GM19463 (cell line): Measurements from ENCODE around the gene RNF4.
"Not testable (repeated sequence)": the region's sequence is repeated elsewhere in the genome, so short reads cannot be mapped to it uniquely, and the experiment has no call there.

ENCODE experiments used
- ATAC-seq: cut with Tn5 transposase; IDR thresholded peaks from one replicate; pipeline ENCODE4 v1.9.1; 2021; ENCODE audit warnings: mild to moderate bottlenecking, moderate library complexity; ENCODE audit not compliant: unreplicated experiment

The RNF4 gene

DNA sequence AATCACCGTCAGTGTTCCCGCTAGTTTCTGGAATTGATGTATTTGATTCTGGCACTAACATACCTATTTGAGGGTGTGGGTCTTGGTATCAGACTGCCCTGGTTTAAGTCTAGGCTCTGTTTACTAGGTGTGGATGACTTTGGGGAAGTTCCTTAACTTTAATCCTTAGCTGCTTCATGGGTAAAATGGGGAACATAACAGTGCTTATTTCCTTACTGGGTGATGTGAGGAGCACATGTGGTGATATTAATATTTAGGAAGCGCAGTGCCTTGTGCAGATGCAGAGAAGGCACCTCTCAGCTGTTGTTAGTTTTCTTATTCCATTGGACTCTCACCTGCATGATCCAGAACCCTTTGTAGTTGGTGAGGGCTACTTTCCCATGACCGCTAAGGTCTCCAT lies 17.1 kb downstream of the RNF4 start:
- no peak for ATAC-seq

DNA sequence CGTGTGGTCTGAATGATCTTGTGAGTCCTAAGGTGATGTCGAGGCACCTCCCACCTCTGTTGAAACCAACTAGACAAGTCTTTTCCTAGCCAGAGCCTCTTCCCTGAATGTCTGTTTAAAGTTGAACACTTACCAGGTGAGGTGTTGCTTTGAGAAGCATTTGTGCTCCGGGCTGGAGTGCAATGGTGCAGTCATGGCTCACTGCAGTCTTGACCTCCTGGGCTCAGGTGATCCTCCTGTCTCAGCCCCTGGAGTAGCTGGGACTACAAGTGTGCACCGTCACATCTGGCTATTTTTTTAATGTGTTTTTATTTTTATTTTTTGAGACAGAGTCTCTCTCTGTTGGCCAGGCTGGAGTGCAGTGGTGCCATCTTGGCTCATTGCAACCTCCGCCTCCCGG lies 18.1 kb downstream of the RNF4 start:
- ATAC-seq, result no peak

DNA sequence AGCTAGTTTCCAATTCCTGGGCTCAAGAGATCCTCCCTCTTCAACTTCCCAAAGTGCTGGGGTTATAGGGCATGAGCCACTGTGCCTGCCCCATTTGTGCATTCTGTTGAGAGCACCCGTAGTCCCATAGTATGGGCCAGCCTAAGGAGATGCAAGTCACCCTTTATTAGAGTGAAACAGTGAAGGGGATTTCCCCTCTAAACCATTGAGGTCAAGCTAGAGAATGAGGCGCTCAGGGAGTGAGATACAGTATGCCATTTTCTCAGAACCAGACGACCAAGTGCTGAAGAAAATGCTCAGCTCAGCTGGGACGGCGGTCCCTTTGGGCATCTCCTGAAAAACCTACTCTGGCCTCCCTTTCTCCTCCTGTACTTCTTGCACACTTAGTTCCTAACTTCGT lies 18.7 kb downstream of the RNF4 start:
- peak; percentile 70 for ATAC-seq

DNA sequence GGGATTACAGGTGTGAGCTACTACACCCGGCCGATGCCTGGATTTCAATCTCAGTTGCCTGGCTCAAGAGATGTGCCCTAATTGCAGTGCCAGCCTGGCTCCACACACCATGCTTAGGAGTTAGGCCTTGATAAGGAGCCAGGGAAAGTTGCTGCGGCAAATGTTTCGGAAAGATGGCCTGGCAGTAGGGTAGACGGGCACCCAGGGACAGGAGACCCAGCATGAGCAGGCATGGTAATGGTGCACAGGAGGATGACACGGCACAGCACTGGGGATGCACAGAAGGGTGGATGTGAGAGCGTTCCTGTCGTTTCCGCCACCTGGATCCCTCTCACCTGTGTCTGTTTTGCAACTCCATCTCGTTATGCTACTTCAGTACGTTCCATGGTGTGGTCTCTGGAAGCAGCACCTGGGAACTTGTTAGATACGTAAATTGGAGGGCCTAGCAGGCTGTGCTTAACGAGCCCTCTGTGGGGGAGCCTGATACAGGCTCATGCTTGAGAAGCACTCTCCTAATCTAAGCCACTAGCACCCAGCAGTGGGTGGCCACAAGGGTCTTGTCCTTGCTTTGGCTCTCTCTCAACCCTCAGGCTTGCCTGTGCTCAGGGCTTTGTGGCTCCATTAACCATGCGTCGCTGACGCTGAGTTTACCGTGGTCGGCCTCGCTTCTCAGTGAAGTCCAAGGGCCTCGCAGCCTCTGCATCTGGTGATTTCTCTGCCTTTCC lies 20.3 kb downstream of the RNF4 start:
- ATAC-seq, result no peak

DNA sequence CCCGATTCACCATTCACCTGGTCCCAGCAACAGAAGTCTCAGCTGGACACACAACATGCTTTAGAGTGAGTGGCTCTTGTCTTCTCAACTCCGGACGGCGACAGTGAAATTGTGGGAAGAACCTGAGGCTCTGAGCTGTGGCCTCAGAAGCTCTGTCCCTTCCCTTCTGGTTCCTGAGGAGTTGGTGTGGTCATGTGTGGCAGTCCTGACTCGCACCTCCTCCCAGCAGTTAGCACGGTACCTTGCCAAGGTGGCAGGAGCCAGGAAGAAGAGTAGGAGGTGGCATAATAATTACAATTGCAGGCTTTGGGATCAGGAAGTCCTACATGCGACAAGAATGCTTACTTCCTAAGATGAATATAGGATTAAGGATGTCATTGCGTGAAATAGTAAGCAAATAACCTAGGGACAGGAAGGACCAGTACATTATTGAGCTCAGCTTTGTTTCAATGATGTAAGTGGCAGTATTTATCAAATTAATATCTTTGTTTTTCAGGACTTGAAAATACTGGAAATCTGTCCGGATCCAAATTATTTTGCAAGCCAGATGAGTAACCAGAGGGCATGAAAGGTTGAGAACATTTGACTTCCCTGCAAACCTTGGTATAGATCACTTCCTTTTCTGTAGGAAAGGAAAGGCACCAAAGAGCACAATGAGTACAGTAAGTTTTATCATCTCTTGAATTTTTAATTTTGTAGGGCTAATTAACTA lies 21.1 kb downstream of the RNF4 start:
- no peak for ATAC-seq

DNA sequence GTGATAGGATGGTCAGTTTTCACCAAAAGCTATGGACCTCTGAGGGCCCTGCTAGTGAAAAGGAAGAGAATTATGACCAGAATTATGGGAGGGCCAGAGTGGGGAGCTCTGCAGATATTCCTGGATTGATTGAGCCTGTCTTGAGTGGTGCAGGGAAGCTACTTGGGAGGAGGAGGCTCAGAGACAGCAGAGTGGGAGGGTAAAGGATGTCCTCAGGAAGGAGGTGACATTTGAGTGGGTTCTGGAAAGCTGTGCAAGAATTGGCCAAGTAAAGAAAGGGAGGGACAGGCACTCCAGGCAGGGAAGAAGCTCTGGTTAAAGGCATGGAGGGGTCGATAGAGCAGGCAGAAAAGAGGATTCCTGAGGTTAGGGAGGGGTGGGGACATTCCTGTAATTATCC lies 24.1 kb downstream of the RNF4 start:
- no peak for ATAC-seq

DNA sequence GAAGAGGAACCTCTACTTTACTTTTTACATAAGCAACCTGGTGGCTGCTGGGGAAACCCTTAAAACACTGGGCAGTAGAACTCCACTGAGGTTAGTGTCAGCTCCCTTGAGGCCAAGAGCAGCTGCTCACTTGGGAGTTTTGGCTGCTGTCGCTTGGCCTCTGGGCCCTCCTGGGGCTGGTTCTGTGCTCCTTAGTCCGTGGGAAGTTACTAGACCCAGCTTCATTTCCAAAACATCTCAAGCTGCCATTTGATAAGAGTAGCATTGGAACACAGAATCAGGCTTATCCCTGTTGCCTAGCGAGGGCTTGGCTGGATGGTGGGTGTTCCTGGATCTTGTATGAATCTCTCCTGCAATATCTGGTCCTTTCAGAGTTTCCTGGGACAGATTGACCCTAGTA lies 26.1 kb downstream of the RNF4 start:
- ATAC-seq, result no peak

DNA sequence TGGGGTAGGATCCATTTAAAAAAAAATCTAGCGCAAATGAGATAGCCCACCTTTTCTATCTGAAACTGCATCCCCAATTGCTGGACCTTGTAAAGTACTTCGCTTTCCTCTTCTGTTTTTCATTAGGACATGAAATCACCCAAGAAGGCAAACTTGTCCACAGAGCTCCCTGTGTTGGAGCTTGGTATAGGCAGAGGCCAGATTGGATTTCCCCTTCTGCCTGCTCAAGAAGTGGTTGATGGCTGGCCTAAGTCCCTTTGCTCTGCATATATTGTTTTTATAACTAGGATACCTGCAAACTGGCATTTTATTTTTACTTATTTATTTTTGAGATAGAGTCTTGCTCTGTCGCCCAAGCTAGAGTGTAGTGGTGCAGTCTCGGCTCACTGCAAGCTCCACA lies 28.4 kb downstream of the RNF4 start:
- ATAC-seq, result no peak

DNA sequence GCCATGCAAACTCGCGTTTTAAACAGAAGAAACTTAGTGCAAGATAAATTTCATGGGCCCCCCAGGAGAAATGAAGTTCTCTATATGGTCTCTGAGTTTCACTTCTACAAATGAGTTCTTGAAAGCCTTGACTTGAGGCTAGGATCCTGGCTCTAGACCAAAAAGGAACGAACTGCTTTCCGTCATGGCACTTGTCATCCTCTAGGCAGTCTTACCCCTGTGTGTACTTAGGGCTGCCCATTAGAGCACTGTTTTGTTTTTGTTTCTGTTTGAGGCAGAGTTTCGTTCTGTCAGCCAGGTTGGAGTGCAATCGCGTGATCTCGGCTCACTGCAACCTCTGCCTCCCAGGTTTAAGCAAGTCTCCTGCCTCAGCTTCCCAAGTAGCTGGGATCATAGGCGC lies 29.0 kb downstream of the RNF4 start:
- ATAC-seq, result peak; percentile 82

DNA sequence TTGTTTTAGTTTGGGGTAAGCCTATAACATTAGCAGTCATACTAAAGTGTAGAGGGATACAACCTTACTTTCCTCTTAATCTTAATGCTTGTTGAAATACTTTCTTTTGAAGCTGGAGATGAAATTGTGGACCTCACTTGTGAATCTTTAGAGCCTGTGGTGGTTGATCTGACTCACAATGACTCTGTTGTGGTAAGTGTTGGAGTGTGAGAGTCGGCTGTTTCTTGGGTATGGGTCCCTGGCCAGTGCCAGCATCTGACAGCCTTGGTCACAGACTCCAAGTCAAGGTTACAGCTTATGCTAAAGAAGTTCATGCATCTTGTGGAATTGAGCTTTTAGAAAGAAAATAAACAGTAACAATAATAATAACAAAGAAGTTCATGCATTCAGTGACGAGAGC lies 31.6 kb downstream of the RNF4 start:
- no peak for ATAC-seq

DNA sequence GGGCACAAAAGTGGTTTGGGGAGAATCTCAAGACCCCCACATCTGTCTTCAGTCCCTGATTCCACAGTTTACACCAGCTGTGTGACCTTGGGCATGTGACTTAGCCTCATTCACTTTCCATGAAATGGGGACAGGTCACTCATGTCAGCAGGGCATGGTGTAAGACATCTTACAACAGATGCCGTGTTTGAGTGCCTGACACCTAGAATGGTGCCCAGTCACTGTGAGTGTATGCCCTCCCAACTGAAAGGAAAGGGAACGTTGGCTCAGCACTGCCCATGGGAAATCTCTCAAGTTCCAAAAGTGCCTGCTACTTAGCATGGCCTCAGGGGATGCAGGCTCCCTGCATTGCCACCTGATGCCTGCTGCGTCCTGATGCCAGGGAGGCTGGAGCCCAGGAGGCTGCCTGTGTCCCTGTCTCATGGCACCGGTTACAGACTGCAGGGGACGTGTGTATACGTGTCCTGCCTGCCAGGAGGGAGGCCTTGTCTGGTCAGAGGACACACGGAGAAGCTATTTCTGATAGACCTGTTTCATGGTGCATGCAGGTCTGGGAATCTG lies 32.2 kb downstream of the RNF4 start:
- no peak for ATAC-seq

DNA sequence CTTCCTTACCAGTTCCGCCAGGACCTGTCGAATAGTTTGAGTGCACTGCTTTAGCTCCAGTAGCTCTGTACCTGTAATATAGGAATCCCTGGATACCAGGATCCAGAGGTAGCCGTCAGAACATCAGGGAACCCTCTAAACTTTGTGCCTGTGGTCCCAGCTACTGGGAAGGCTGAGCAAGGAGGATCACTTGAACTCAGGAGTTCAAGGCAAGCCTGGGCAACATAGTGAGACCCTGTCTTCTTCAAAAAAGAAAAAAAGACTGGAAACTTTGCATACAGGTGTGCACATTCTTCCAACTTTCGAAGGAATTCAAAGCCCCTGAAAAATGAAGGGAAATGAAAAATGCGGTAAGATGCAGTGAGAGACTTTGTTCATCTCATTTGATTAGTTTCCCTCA lies 34.9 kb downstream of the RNF4 start:
- no peak for ATAC-seq

DNA sequence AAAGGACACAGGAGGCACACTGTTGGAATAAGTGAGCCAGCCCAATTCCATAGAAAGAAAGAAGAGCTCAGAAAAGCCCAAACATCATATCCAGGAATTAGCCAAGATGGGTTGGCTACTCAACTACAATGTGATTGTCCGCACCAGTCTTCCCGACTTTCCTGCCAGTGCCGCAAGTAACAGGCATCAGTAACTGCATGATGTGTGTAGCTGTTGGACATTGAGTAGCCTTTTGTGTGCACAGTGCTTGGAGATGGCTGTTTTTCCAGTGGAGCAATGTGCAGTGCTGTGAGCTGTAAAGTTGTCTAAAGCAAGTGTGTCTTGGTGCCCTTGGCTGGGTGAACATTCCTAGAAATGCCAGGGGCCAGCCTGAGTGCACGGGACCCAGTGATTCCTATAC lies 38.4 kb downstream of the RNF4 start:
- no peak for ATAC-seq

DNA sequence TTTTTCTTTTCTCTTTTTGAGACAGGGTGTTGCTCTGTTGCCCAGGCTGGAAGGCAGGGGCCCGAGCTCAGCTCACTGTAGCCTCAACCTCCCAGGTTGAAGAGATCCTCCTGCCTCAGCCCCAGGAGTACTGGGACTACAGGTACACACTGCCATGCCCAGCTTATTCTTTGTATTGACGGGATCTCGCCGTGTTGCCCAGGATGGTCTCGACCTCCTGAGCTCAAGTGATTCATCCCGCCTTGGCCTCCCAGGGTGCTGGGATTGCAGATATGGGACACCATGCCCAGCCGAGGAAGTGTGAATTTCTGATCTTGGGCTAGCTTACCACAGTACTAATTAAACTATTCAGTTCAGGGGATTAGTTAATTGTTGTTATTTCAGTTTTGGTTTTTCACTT lies 38.9 kb downstream of the RNF4 start:
- no peak for ATAC-seq

DNA sequence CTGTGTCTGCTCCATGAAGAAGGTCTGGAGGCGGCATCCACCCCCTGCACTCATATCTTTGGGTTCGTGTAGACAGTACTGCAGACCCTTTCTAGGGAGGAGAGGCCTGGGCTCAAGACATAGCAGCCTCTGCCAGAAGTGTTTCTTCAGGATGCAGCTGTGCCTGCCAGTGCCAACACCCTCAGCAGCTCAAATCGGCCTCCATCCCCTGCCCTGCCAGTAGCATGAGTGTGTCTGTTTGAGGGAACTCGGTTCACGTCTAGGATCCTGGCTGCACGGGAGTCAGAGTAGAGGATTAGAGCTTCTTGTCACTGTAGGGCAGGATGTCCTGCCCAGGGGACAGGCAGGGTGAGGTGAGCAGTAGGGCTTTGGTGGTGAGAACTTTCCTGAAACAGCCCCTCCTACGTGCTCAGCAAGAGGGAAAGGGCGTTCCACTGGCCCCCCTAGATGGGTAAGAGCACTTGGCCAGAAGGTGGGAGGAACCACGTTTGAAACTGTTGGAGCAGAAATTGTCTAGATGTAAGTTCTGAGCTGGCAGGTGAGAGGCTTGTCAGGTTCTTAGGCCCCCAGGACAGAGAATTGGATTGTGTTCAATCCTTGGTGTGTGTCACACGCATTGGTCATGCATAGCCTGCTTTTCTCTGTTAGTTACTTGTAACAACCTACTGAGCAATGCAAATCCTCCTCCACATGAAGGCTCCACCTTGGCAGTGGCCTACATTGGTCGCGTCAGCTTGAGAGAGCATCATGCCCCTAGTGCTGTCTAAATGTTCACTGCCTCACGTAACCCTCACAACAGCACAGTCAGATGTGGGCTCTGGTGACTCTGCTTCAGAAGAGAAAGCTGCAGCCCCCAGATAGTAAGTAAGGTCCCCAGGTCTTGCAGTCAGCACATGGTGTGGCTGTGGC lies 41.7 kb downstream of the RNF4 start:
- ATAC-seq, result no peak

DNA sequence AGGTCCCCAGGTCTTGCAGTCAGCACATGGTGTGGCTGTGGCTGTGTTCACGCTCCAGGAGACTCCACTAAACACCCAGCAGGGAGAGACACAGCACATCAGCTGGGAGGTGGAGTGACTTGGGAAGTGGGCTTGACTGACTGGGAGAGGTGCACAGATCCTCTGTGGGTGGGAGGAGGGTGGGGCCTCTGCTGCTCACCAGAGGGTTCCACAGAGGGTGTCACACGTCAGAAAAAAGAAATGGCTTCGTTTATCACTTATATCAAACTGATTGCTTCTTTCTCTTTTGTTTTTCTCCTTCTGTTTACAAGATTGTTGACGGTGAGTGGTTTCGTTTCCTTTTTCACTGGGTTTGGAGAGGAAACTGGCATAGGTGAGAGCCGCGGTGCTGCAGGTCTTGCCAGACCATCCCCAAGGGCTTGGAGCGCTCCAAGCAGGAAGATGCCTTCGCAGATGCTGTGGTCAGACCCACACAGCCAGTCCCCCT lies 42.8 kb downstream of the RNF4 start:
- no peak for ATAC-seq

DNA sequence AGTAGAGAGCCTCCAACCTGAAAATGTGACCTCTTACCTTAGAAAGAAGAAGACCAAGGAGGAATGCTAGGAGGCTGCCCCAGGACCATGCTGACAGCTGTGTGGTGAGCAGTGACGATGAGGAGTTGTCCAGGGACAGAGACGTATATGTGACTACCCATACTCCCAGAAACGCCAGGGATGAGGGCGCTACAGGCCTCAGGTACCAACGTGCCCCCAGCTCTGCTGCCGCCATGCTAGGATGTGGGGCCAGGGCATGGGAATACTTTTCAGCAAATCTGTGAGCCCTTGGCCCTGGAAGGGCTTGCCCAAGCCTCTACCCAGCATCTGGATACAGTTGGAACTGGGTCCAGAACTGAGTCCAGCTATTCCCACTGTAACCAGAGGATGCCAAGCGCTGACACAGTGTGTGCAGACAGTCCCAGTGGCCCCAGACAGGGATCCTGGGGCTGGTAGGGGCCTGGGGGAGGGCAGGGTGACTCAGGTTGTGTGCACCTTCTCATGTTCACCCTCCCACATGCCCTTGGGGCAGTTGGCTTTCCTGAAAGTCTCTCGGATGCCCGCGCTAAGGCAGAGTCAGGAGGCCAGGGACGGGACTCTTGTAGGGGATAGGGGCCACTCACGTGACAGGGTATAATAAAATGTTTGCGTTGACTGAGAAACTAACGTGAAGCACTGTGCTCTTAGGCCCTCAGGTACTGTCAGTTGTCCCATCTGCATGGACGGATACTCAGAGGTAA lies 43.7 kb downstream of the RNF4 start:
- no peak for ATAC-seq

DNA sequence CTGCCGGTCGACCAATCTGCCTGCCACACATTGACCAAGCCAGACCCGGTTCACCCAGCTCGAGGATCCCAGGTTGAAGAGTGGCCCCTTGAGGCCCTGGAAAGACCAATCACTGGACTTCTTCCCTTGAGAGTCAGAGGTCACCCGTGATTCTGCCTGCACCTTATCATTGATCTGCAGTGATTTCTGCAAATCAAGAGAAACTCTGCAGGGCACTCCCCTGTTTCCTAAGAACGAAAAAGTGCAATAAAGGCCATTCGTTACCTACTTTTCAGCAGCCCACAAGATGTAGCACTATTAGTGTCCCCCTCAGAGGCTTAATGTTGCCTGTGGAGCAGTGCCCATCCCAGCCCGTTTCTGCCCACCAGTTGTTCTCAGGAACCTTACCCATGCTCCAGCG lies 45.3 kb downstream of the RNF4 start:
- ATAC-seq, result not testable (repeated sequence)

DNA sequence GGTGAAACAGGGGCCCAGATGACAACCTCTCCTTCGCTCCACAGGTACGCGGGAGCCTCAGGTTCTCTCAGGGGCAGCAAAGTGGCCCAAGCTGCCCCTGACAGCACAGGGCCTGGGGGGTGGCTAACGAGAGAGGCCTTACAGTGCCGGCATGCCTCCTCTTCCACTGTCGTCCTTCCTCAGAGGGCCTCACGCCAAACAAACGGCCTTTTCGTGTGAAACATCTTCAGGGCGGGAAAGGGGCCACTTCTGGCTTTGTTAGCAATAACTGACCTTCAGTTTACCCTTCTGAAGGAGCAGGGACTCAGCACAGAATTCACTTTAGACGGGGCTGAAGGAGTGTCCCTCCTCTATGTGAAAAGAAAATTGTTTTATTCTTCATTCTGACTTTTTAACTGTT lies 46.0 kb downstream of the RNF4 start:
- not testable (repeated sequence) for ATAC-seq

DNA sequence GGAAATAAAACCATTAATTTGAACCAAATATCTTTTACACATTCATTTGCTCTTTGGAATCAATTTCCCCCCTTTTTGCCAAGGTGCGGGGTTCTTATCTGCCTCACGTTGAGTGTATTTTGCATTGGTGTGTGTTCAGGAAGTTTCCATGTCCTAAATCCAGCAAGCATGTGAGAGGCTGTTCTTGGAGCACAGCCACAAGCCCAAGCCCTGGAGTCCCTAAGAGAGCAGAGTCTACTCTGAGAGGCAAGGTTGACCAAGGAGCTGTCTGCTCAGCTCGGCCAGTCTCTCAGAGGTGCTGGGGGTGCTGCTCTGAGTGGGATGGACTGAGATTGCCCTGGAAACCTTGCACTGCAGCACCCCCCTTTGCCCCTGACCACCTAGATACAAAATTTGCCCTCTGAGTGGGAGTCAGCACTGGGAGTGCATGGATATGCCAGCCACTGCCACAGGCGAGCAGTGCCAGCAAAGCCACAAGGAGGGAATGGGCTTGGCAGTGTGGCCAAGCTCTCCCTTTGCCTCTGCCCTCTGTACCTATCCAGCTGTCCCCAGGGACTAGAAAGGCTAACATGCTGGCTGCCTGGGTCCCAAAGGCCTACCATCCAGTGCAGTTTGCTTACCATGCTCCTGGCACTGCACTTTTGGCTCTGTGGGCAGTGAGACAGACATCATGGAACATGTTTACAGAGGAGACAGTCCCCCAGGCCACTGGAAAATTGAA lies 47.1 kb downstream of the RNF4 start:
- ATAC-seq, result no peak
